ENCODE data around the gene CMSS1.
A peak's percentile ranks its signal among the peaks of the same experiment; 100 is the strongest.

CMSS1 gene

GRCh38 chr3:99901200-99901926 lies 83.7 kb downstream of the CMSS1 start (continued):
- TF ChIP-seq CSRNP3 (CRISPR knock-in tag; IDR thresholded peaks at IDR 0.05) (no peak), PATZ1 (CRISPR knock-in tag; IDR thresholded peaks at IDR 0.05; ENCODE audit: borderline replicate concordance) (peak; percentile 56; the same call in 1 of the 2 replicates), CSDC2 (CRISPR knock-in tag; IDR thresholded peaks at IDR 0.05) (no peak), GLIS3 (CRISPR knock-in tag; IDR thresholded peaks at IDR 0.05) (no peak), RARB (CRISPR knock-in tag; IDR thresholded peaks at IDR 0.05) (peak; percentile 78; the same call in 1 of the 2 replicates), POU6F1 (CRISPR knock-in tag; IDR thresholded peaks at IDR 0.05; ENCODE audit: borderline replicate concordance, low read depth) (no peak), ZFP3 (CRISPR knock-in tag; IDR thresholded peaks at IDR 0.05) (no peak), ARNTL (CRISPR knock-in tag; IDR thresholded peaks at IDR 0.05; ENCODE audit: borderline replicate concordance, low read depth) (no peak)

- no peak for TF ChIP-seq TCF4 (CRISPR knock-in tag; IDR thresholded peaks at IDR 0.05; ENCODE audit: borderline replicate concordance)
- ATAC-seq = peak; percentile 44
These were observed 84.4 kb downstream of the CMSS1 start for GRCh38 chr3:99902091-99902490.

GRCh38 chr3:99903869-99904268 lies 86.2 kb downstream of the CMSS1 start:
- TF ChIP-seq TSHZ2 (CRISPR knock-in tag; IDR thresholded peaks at IDR 0.05) = peak; percentile 52; the same call in 1 of the 2 replicates
- TF ChIP-seq PPARA (CRISPR knock-in tag; IDR thresholded peaks at IDR 0.05; ENCODE audit: borderline replicate concordance) = no peak
- TF ChIP-seq ISL1 (CRISPR knock-in tag; IDR thresholded peaks at IDR 0.05) = peak; percentile 75
- ATAC-seq = no peak; the same call in 2 of the 3 replicates

GRCh38 chr3:99907959-99908544 lies 90.4 kb downstream of the CMSS1 start:
- ATAC-seq = no peak
- TF ChIP-seq ZNF565 (CRISPR knock-in tag; conservative IDR thresholded peaks at IDR 0.05; ENCODE audit: low read depth) = no peak
- TF ChIP-seq ZNF70 (CRISPR knock-in tag; IDR thresholded peaks at IDR 0.05) = no peak
- no peak for TF ChIP-seq ARNTL (CRISPR knock-in tag; IDR thresholded peaks at IDR 0.05; ENCODE audit: borderline replicate concordance, low read depth)
- no peak for TF ChIP-seq ESRRG (CRISPR knock-in tag; IDR thresholded peaks at IDR 0.05)
- TF ChIP-seq TOX (CRISPR knock-in tag; IDR thresholded peaks at IDR 0.05; ENCODE audit: borderline replicate concordance) = no peak
- no peak for TF ChIP-seq CSDC2 (CRISPR knock-in tag; IDR thresholded peaks at IDR 0.05)
- no peak for TF ChIP-seq OSR1 (CRISPR knock-in tag; IDR thresholded peaks at IDR 0.05)
- TF ChIP-seq GLIS3 (CRISPR knock-in tag; IDR thresholded peaks at IDR 0.05) = no peak
- no peak for TF ChIP-seq RARB (CRISPR knock-in tag; IDR thresholded peaks at IDR 0.05)
- TF ChIP-seq ISL1 (CRISPR knock-in tag; IDR thresholded peaks at IDR 0.05) = no peak
- no peak for TF ChIP-seq ZNF8 (CRISPR knock-in tag; IDR thresholded peaks at IDR 0.05)
- TF ChIP-seq ZFP3 (CRISPR knock-in tag; IDR thresholded peaks at IDR 0.05) = no peak
- TF ChIP-seq ZC3H10 (CRISPR knock-in tag; IDR thresholded peaks at IDR 0.05) = no peak
- no peak for TF ChIP-seq TSHZ2 (CRISPR knock-in tag; IDR thresholded peaks at IDR 0.05)
- TF ChIP-seq CREB5 (CRISPR knock-in tag; IDR thresholded peaks at IDR 0.05; ENCODE audit: low read depth) = no peak
- no peak for TF ChIP-seq POU6F1 (CRISPR knock-in tag; IDR thresholded peaks at IDR 0.05; ENCODE audit: borderline replicate concordance, low read depth)

Measured in SK-N-SH treated with all-trans-retinoic acid at 6 μM for 48 hours (cell line).